ENCODE data around the gene GON4L.

DNA sequence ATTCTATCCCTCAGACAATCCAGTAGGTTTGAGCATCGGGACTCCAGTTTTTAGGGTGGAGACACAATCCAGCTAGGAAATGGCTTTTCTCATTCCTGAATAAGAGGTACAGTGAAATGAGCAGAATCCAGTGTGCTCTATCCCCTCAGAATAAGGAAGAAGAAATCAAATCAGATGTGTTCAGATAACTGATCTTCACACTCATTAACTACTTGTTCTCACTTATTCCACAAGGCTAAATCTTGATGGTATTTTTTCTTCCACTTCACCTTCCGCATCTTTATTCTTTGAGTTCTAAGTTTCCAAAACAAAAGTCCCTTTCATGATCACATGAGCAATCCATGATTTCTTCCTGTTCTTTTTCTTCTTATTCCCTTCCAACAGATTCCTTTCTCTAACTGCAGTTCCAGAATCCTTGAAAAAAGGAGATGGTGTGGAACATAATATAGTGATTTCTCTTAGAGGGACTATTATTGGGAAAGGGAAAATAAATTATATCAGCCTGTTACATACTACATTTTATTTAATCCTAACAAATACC is 4.0 kb upstream of the GON4L start:
- no peak for TF ChIP-seq POLR2A (IDR thresholded peaks at IDR 0.05)
- TF ChIP-seq, protein P1, sequence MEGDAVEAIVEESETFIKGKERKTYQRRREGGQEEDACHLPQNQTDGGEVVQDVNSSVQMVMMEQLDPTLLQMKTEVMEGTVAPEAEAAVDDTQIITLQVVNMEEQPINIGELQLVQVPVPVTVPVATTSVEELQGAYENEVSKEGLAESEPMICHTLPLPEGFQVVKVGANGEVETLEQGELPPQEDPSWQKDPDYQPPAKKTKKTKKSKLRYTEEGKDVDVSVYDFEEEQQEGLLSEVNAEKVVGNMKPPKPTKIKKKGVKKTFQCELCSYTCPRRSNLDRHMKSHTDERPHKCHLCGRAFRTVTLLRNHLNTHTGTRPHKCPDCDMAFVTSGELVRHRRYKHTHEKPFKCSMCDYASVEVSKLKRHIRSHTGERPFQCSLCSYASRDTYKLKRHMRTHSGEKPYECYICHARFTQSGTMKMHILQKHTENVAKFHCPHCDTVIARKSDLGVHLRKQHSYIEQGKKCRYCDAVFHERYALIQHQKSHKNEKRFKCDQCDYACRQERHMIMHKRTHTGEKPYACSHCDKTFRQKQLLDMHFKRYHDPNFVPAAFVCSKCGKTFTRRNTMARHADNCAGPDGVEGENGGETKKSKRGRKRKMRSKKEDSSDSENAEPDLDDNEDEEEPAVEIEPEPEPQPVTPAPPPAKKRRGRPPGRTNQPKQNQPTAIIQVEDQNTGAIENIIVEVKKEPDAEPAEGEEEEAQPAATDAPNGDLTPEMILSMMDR (IDR thresholded peaks at IDR 0.05) = no peak
- no peak for TF ChIP-seq EP300 (IDR thresholded peaks at IDR 0.05)
